WTC11 (cell line): Measurements from ENCODE around the gene STK17B. TPM values are rescaled to one million over a fixed set of nuclear protein-coding genes. Genes with fewer than 3 reads are reported as not detected.

Experiments
- ATAC-seq: fragments of 200-7000 bp; cut with Tn5 transposase; 2 replicates; pipeline ENCODE4 v1.10.0; 2021; ENCODE audit warnings: mild to moderate bottlenecking, moderate library complexity
- CTCF ChIA-PET: fragments of 300-600 bp; sonication (Branson Sonifier 250); formaldehyde crosslinking; loops from one replicate; lab custom pipeline; 2021; ENCODE audit warnings: antibody characterized with exemption; lab: Charles Lee
- POLR2A ChIA-PET: fragments of 350-600 bp; sonication (Branson Sonifier 250); formaldehyde crosslinking; loops from one replicate; lab custom pipeline; 2021; ENCODE audit warnings: antibody characterized with exemption; lab: Charles Lee
- DNase-seq: peaks from one replicate; pipeline ENCODE4 v3.0.0; 2021; ENCODE audit warnings: low spot score
- H3K27ac Mint-ChIP-seq: 2 replicates; pipeline ENCODE4 v1.8.0; 2021; ENCODE audit warnings: mixed read lengths
- H3K27me3 Mint-ChIP-seq: 2 replicates; pipeline ENCODE4 v1.8.0; 2021; ENCODE audit warnings: low read depth, mild to moderate bottlenecking, moderate library complexity, mixed read lengths
- H3K36me3 Mint-ChIP-seq: 2 replicates; pipeline ENCODE4 v1.8.0; 2021; ENCODE audit warnings: mixed read lengths
- H3K4me1 Mint-ChIP-seq: 2 replicates; pipeline ENCODE4 v1.8.0; 2022; ENCODE audit warnings: mixed read lengths
- H3K4me3 Mint-ChIP-seq: 2 replicates; pipeline ENCODE4 v1.8.0; 2021; ENCODE audit warnings: mild to moderate bottlenecking, moderate library complexity, mixed read lengths
- H3K9me3 Mint-ChIP-seq: 2 replicates; pipeline ENCODE4 v1.8.0; 2021; ENCODE audit warnings: mixed read lengths
- CBFB ChIP-seq: sonication (generic); formaldehyde crosslinking; IDR thresholded peaks from 2 replicates; pipeline ENCODE4 v1.8.1; 2022; ENCODE audit warnings: mild to moderate bottlenecking, low read depth, missing genetic modification reagents
- E2F4 ChIP-seq: sonication (generic); formaldehyde crosslinking; IDR thresholded peaks from 2 replicates; pipeline ENCODE4 v1.8.1; 2022; ENCODE audit warnings: low read depth, mild to moderate bottlenecking, moderate library complexity, missing genetic modification reagents, borderline replicate concordance
- ESRRA ChIP-seq: sonication (generic); formaldehyde crosslinking; IDR thresholded peaks from 2 replicates; pipeline ENCODE4 v1.8.1; 2022; ENCODE audit warnings: mild to moderate bottlenecking, missing genetic modification reagents, borderline replicate concordance
- FOXK1 ChIP-seq: sonication (generic); formaldehyde crosslinking; IDR thresholded peaks from 2 replicates; pipeline ENCODE4 v1.8.0; 2022; ENCODE audit warnings: mild to moderate bottlenecking, moderate library complexity, missing genetic modification reagents
- FOXP1 ChIP-seq: sonication (generic); formaldehyde crosslinking; IDR thresholded peaks from 2 replicates; pipeline ENCODE4 v1.8.0; 2022; ENCODE audit warnings: missing genetic modification reagents, mild to moderate bottlenecking, moderate library complexity, borderline replicate concordance
- GABPB1 ChIP-seq: sonication (generic); formaldehyde crosslinking; IDR thresholded peaks from 2 replicates; pipeline ENCODE4 v1.8.1; 2023; ENCODE audit warnings: mild to moderate bottlenecking, missing genetic modification reagents
- HMGA2 ChIP-seq: fragments of 250-450 bp; sonication (Bioruptor Pico); IDR thresholded peaks from 2 replicates; pipeline ENCODE4 v1.4.0; 2021; ENCODE audit warnings: mild to moderate bottlenecking, moderate library complexity
- NFYB ChIP-seq: sonication (generic); formaldehyde crosslinking; conservative IDR thresholded peaks from 2 replicates; pipeline ENCODE4 v1.8.0; 2022; ENCODE audit warnings: low read depth, missing genetic modification reagents
- NR3C1 ChIP-seq: sonication (generic); formaldehyde crosslinking; conservative IDR thresholded peaks from 2 replicates; pipeline ENCODE4 v1.8.1; 2023; ENCODE audit warnings: low read depth, mild to moderate bottlenecking, missing genetic modification reagents
- SMAD3 ChIP-seq: sonication (generic); formaldehyde crosslinking; IDR thresholded peaks from 2 replicates; pipeline ENCODE4 v1.8.0; 2022; ENCODE audit warnings: missing genetic modification reagents, mild to moderate bottlenecking, borderline replicate concordance
- SOX15 ChIP-seq: fragments of 250-450 bp; sonication (Bioruptor Pico); IDR thresholded peaks from 2 replicates; pipeline ENCODE4 v1.9.0; 2021; ENCODE audit warnings: mild to moderate bottlenecking
- TP53 ChIP-seq: sonication (generic); formaldehyde crosslinking; IDR thresholded peaks from 2 replicates; pipeline ENCODE4 v1.8.1; 2023; ENCODE audit warnings: mild to moderate bottlenecking, missing genetic modification reagents
- USF2 ChIP-seq: sonication (generic); formaldehyde crosslinking; IDR thresholded peaks from 2 replicates; pipeline ENCODE4 v1.8.1; 2023; ENCODE audit warnings: mild to moderate bottlenecking, missing genetic modification reagents, moderate library complexity
- ZBTB21 ChIP-seq: sonication (generic); formaldehyde crosslinking; IDR thresholded peaks from 2 replicates; pipeline ENCODE4 v1.8.1; 2023; ENCODE audit warnings: mild to moderate bottlenecking, missing genetic modification reagents, borderline replicate concordance
- ZNF138 ChIP-seq: sonication (generic); formaldehyde crosslinking; conservative IDR thresholded peaks from 2 replicates; pipeline ENCODE4 v1.8.1; 2022; ENCODE audit warnings: mild to moderate bottlenecking, moderate library complexity, missing genetic modification reagents
- ZNF416 ChIP-seq: fragments of 250-450 bp; sonication (Bioruptor Pico); IDR thresholded peaks from 2 replicates; pipeline ENCODE4 v1.9.0; 2021; ENCODE audit warnings: mild to moderate bottlenecking, inconsistent platforms
- ZSCAN18 ChIP-seq: fragments of 250-450 bp; sonication (Bioruptor Pico); IDR thresholded peaks from 2 replicates; pipeline ENCODE4 v2.1.2; 2022; ENCODE audit warnings: mild to moderate bottlenecking, moderate library complexity
- total RNA-seq: library from RNA; stranded (reverse); gene quantifications from 3 replicates; pipeline ENCODE4 v1.2.3, GENCODE V29; 2021
- TF ChIP-seq, protein P1 (sequence below): sonication (generic); formaldehyde crosslinking; IDR thresholded peaks from 2 replicates; pipeline ENCODE4 v1.8.1; 2023; ENCODE audit warnings: mild to moderate bottlenecking, missing genetic modification reagents, borderline replicate concordance
- TF ChIP-seq, protein P2 (sequence below): sonication (generic); formaldehyde crosslinking; IDR thresholded peaks from 2 replicates; pipeline ENCODE4 v1.8.1; 2022; ENCODE audit warnings: low read depth, missing genetic modification reagents, borderline replicate concordance
- TF ChIP-seq, protein P3 (sequence below): sonication (generic); formaldehyde crosslinking; IDR thresholded peaks from 2 replicates; pipeline ENCODE4 v1.8.0; 2022; ENCODE audit warnings: missing genetic modification reagents
- TF ChIP-seq, protein P4 (sequence below): sonication (generic); formaldehyde crosslinking; IDR thresholded peaks from 2 replicates; pipeline ENCODE4 v1.8.0; 2022; ENCODE audit warnings: mild to moderate bottlenecking, missing genetic modification reagents

The STK17B gene
- total RNA-seq, 1 experiment from 2014 or later: 11.8 TPM

DNA sequence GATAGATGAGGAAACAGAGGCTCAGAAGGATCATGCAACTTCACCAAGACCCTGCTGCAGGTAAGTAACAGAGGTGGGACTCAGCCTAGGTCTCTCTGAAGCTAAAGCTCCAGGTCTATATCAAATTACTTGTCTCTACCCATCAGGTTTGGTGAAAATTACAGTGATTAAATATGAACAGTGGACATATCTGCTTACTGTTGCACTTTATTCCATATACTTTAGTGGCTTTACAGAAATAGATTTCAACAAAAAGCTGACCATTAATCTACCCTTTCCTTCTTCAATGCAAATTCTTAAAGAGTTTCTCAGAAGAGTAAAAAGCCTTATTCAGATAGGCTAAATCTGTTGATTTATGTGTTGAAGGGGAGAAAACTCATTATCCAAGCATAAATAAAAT lies 42.8 kb upstream of the STK17B start (continued):
- TF ChIP-seq, protein P1, sequence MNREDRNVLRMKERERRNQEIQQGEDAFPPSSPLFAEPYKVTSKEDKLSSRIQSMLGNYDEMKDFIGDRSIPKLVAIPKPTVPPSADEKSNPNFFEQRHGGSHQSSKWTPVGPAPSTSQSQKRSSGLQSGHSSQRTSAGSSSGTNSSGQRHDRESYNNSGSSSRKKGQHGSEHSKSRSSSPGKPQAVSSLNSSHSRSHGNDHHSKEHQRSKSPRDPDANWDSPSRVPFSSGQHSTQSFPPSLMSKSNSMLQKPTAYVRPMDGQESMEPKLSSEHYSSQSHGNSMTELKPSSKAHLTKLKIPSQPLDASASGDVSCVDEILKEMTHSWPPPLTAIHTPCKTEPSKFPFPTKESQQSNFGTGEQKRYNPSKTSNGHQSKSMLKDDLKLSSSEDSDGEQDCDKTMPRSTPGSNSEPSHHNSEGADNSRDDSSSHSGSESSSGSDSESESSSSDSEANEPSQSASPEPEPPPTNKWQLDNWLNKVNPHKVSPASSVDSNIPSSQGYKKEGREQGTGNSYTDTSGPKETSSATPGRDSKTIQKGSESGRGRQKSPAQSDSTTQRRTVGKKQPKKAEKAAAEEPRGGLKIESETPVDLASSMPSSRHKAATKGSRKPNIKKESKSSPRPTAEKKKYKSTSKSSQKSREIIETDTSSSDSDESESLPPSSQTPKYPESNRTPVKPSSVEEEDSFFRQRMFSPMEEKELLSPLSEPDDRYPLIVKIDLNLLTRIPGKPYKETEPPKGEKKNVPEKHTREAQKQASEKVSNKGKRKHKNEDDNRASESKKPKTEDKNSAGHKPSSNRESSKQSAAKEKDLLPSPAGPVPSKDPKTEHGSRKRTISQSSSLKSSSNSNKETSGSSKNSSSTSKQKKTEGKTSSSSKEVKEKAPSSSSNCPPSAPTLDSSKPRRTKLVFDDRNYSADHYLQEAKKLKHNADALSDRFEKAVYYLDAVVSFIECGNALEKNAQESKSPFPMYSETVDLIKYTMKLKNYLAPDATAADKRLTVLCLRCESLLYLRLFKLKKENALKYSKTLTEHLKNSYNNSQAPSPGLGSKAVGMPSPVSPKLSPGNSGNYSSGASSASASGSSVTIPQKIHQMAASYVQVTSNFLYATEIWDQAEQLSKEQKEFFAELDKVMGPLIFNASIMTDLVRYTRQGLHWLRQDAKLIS: no peak

- Mint-ChIP-seq H3K4me3 (no peak overlapping the region), H3K4me1 (peaks cover 28% of the 10 kb centered on the region), H3K27ac (no peak overlapping the region), H3K36me3 (peaks cover 7% of the 10 kb centered on the region), H3K9me3 (peaks cover 24% of the 10 kb centered on the region), H3K27me3 (no peaks in the 10 kb centered on the region)
- no peak for ATAC-seq
- TF ChIP-seq, protein P2, sequence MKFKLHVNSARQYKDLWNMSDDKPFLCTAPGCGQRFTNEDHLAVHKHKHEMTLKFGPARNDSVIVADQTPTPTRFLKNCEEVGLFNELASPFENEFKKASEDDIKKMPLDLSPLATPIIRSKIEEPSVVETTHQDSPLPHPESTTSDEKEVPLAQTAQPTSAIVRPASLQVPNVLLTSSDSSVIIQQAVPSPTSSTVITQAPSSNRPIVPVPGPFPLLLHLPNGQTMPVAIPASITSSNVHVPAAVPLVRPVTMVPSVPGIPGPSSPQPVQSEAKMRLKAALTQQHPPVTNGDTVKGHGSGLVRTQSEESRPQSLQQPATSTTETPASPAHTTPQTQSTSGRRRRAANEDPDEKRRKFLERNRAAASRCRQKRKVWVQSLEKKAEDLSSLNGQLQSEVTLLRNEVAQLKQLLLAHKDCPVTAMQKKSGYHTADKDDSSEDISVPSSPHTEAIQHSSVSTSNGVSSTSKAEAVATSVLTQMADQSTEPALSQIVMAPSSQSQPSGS: no peak
- TF ChIP-seq GABPB1 (CRISPR knock-in tag): no peak
- TF ChIP-seq ESRRA (CRISPR knock-in tag): no peak
- TF ChIP-seq SOX15 (CRISPR knock-in tag): no peak
- TF ChIP-seq HMGA2 (CRISPR knock-in tag): no peak
- TF ChIP-seq, protein P3, sequence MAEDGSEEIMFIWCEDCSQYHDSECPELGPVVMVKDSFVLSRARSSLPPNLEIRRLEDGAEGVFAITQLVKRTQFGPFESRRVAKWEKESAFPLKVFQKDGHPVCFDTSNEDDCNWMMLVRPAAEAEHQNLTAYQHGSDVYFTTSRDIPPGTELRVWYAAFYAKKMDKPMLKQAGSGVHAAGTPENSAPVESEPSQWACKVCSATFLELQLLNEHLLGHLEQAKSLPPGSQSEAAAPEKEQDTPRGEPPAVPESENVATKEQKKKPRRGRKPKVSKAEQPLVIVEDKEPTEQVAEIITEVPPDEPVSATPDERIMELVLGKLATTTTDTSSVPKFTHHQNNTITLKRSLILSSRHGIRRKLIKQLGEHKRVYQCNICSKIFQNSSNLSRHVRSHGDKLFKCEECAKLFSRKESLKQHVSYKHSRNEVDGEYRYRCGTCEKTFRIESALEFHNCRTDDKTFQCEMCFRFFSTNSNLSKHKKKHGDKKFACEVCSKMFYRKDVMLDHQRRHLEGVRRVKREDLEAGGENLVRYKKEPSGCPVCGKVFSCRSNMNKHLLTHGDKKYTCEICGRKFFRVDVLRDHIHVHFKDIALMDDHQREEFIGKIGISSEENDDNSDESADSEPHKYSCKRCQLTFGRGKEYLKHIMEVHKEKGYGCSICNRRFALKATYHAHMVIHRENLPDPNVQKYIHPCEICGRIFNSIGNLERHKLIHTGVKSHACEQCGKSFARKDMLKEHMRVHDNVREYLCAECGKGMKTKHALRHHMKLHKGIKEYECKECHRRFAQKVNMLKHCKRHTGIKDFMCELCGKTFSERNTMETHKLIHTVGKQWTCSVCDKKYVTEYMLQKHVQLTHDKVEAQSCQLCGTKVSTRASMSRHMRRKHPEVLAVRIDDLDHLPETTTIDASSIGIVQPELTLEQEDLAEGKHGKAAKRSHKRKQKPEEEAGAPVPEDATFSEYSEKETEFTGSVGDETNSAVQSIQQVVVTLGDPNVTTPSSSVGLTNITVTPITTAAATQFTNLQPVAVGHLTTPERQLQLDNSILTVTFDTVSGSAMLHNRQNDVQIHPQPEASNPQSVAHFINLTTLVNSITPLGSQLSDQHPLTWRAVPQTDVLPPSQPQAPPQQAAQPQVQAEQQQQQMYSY: no peak
- CTCF ChIA-PET: no interaction called here
- POLR2A ChIA-PET: no interaction called here
- DNase-seq: no peak
These were observed 42.0 kb upstream of the STK17B start for GRCh38 chr2:196213252-196213980.

DNA sequence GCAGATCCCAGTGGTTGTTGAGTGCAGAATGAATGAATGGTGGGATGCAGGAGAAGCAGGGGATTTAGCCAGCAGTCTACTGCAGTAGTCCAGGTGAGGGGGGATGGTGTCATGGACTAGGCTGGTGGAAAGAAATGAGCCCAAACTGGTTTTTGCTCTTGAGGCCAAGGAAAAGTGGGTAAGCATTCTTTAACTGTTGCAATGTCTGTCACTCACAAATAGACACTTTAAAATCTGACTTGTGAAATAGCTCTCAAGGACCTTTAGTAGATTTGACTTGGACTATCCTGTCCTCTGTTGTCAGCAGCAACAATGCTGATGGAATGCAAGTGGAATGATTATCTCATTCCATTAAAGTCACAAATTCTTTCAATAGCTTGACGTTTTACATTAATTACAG lies 37.5 kb upstream of the STK17B start:
- DNase-seq (no peak), ATAC-seq (no peak)
- POLR2A ChIA-PET: no interaction called here
- no peak overlapping the region for H3K4me3 Mint-ChIP-seq
- peaks cover 31% of the 10 kb centered on the region for H3K9me3 Mint-ChIP-seq
- CTCF ChIA-PET: no interaction called here
- H3K4me1 Mint-ChIP-seq: peaks cover 17% of the 10 kb centered on the region
- H3K36me3 Mint-ChIP-seq: peaks cover 7% of the 10 kb centered on the region
- H3K27me3 Mint-ChIP-seq: no peaks in the 10 kb centered on the region
- H3K27ac Mint-ChIP-seq: no peak overlapping the region
- no peak for TF ChIP-seq NR3C1 (CRISPR knock-in tag)
- no peak for TF ChIP-seq FOXK1 (CRISPR knock-in tag)
- no peak for TF ChIP-seq NFYB (CRISPR knock-in tag)
- TF ChIP-seq USF2 (CRISPR knock-in tag): no peak
- no peak for TF ChIP-seq SMAD3 (CRISPR knock-in tag)
- no peak for TF ChIP-seq ZBTB21 (CRISPR knock-in tag)
- no peak for TF ChIP-seq ZNF416
- no peak for TF ChIP-seq TP53
- TF ChIP-seq ZNF138: no peak
- TF ChIP-seq, protein P4, sequence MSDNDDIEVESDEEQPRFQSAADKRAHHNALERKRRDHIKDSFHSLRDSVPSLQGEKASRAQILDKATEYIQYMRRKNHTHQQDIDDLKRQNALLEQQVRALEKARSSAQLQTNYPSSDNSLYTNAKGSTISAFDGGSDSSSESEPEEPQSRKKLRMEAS (CRISPR knock-in tag): no peak
- TF ChIP-seq ZSCAN18: no peak
- TF ChIP-seq E2F4 (CRISPR knock-in tag): no peak
- no peak for TF ChIP-seq FOXP1 (CRISPR knock-in tag)
- TF ChIP-seq SOX15 (CRISPR knock-in tag): no peak
- no peak for TF ChIP-seq CBFB (CRISPR knock-in tag)
